Measurements from ENCODE around the gene KLHL35. TPM values are rescaled to one million over a fixed set of nuclear protein-coding genes. Genes with fewer than 3 reads are reported as not detected.
"Not testable (repeated sequence)": the region's sequence is repeated elsewhere in the genome, so short reads cannot be mapped to it uniquely, and the experiment has no call there.

The KLHL35 gene
- total RNA-seq, 1 donor from 2014 or later = 28.5 TPM

DNA sequence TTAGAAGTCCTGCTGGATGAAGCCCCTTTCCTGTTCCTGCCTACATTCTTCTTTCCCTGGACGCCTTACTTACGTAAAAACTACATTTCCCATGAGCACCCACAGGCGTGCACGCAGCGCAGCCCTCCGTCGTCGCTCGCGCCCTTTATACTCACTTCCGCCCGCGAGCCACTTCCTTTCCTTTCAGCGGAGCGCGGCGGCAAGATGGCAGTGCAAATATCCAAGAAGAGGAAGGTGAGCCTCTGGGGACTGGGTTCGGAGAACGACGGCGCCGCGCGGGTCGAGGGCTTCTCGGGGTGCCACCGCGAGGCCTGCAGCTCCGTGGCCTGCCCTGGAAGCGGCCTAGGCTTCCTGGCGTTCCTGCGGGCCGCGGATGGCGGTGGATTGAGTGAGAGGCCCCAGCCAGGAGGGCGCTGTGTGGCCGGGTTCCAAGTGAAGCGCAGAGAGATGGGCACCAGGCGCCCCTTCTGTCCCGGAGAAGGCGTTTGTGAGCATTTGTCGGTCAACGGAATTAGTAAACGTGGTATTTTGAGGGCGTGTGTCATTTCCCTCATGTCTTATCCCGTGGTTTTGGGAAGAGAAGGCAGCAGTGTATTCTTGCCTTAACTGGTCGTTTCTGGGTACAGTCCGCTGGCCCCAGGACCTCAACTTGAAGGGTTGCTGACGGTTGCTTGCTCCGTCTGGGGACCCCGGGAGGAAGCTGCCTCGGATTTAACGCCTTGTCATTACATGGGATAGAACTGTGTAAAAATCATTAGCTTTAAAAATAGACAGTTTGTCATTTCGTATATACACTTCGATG is 33.5 kb downstream of the KLHL35 start, which contains the start of gene RPS3:
Gene RPS3, plus strand, starts transcription at position 175 of the 802 bp plus-strand sequence. Its CDS starts 30 bp downstream, at position 205.
- FAIRE-seq (no peak), DNase-seq (ENCODE audit: low spot score in 2 of 2) (peak; percentile 86 to 88)

DNA sequence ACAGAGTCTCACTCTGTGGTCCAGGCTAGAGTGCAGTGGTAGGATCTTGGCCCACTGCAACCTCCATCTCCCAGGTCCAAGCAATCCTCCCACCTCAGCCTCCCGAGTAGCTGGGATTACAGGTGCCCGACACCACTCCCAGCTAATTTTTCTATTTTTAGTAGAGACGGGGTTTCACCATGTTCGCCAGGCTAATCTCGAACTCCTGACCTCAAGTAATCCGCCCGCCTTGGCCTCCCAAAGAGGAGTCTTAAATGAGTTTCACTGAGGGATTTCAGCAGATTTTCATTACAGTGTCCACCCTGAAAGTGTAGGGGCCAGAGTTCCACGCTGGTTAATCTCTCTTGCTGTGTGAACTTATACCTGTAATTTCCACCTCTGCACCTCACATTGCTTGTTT is 34.1 kb downstream of the KLHL35 start:
- FAIRE-seq = no peak
- no peak for DNase-seq (ENCODE audit: low spot score in 2 of 2)

DNA sequence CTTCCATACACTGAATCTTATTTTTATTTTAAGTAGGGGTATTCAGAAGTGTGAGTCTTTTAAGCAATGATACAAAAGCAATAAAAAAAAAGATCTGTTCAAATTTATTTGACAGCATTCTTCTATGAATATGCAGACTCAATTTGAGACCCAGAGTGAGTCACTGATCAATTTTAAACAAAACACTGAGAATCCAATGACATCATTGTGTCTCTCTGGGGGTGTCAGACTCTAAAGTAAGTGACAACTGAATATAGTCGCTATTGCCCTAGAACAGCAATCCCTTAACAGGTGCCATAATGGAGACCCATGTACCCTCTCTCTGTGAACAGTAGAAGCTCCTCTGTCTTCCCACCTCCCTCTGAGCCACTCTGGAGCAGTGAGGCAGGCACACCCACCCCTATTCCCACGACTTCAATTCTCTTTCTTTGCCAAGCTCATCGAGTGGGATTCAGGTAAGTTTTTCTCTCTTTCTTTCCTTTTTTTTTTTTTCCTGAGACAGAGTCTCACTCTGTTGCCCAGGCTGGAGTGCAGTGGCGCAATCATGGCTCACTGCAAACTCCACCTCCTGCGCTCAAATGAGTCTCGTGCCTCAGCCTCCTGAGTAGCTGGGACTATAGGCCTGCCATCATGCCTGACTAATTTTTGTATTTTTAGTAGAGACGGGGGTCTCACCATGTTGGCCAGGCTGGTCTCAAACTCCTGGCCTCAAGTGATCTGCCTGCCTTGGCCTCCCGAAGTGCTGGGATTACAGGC is 38.7 kb downstream of the KLHL35 start:
- DNase-seq (ENCODE audit: low spot score in 2 of 2) (no peak), FAIRE-seq (no peak)

DNA sequence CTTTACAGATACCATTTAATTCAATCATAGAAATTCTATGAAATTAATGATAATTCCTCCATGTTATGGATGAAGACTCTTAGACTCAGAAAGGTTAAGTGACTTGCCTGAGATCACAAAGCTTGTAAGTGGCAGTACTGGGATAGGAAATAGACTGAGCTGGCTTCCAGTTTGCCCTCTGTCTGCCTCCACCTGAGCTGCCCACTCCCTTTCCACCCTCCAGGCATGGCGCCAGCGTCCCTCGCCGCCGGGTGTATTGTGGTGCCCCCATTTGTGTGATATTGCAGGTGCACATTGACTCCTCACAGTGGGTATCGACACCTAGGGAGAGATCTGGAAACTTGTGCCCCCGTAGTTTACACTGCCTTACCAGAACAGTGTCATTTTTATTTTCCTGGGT is 43.1 kb downstream of the KLHL35 start:
- DNase-seq (ENCODE audit: low spot score in 2 of 2) (no peak), FAIRE-seq (no peak)

DNA sequence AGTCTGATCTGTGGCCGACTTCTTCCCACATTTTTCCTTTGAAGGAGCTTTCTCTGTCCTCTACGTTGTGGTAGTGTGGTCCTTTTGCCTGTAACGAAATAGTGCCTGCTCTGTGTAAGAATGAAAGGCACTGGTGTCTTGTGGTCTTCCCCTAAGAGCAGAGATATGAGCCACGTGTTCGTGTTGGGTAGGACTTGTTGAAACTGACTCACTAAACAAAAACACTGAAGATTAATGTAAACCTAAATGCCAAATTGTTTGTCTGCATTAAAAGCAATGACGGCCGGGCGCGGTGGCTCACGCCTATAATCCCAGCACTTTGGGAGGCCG is 43.8 kb downstream of the KLHL35 start:
- DNase-seq (ENCODE audit: low spot score in 2 of 2) (no peak), FAIRE-seq (no peak)

DNA sequence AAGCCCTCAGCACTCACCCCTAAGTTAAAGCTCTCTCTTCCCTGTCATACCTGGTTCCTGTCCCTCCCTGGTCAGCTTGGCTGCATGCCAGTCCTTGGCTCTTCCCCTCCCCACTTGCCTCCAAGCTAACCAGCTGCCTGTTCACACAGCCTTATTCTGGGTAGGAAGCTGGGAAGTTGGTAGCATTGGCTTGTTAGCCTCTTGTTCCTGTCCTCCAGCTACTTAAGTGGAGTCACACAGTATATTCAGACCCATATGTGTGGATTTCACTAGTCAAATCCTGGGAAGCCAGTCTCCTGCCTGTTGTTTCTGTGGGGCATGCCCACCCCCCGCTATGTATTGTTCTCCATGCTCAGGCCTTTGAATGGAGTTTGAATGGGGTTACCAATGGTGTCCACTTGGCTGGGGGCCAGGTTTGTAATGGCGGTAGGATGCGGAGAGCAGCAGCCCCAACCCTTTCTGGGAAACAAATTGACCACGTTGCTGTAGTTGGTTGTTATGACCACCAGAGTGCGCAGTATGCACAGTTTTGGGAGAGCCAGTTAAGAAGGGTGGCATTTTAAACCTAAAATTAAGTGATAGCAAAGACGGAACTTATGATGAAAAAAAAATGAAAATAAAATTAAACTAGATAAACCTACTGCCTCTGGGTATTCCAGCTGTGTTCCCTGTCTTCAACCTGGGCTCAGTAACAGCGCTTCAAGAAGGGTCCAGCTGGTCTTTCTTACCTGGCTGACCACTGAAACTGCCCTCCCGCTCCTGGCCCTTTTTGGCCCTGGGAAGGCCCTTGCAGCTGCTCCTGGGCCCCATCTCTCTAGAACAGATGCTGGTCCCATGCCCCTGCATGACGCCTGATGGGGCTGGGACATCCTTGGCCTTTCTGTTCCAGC is 44.4 kb downstream of the KLHL35 start:
- DNase-seq (ENCODE audit: low spot score in 2 of 2) (peak; percentile 56 to 75), FAIRE-seq (no peak)

DNA sequence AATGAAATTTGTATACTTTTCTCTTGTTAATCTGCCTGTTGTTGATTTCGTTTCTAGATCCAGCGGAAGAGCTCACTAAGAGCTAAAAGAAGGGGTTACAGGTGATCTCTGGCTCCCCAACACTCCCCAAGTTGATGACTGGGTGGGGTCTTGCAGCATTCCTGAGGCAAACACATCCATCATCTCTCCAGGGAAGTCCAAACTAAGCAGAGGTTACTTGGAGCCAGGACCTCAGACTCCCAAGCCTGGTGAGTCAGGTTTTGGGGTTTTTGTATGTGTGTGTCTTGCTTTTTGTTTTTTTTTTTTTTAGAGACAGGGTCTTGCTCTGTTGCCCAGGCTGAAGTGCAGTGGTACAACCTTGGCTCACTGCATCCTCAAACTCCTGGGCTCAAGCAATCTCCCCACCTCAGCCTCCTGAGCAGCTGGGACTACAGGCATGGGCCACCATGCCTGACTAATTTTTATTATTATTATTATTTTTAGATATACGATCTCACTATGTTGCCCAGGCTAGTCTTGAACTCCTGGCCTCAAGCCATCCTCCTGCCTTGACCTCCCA is 45.2 kb downstream of the KLHL35 start:
- no peak for FAIRE-seq

DNA sequence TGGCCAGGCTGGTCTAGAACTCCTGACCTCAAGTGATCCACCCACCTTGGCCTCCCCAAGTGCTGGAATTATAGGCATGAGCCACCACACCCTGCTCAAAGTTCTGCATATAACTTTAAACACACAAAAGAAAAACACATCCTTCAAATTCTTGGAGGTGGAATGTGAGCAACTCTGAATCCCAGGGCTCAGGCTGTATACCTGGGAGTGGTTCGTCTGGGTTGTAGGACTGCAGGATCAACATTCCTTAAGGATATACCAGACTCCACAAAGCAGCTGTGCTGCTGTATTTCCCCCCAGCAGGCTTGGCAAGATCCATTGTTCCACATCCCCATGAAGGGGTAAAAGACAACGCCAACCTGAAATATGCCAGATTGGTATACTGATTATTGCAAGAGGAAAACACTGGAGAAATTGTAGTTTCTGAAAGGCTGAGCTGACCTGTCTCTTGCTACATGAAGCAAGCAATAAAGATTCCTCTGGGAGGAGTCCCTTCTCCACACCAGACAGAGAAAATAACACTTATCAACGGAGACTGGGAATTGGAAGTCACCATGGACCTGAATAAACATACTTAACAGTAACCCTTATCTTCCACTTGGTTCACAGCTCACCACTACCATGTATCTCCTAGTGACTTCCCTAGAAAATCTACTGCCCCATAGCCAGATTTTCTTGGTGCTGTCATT is 45.9 kb downstream of the KLHL35 start:
- FAIRE-seq = no peak

More for the DNA sequence above, 45.2 kb downstream of the KLHL35 start:
- DNase-seq (ENCODE audit: low spot score in 2 of 2) = no peak

DNA sequence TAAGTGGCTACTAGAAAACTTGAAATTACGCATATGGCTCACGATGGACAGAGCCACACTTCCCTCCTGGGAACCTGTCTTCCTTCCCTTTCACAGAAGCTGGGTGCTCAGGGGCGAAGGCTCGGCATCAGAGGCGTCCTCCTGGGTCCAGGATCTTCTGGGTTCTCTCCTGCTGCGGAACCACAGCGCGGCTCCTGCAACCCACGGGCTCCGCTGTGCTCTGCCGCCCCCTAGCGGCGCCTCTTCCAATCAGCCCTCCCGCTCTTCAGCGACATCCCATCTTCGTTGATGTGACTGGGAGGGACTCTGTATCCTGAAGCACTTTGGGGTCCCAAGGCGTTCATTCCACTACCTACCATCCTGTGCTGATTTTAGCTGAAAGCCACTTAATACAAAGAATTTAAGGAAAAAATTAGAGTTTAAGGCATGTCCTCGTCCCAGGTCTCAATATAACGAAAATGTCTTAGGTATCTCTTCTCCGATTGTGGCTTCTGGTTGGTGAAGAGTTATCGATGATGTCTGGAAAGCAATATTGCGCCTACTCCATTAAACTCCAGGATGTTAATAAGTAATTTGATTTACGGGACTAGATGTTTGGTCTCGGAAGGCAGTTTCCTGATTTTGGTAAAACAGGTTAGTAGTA is 48.4 kb downstream of the KLHL35 start:
- peak; percentile 80 to 86 for DNase-seq (ENCODE audit: low spot score in 2 of 2)
- FAIRE-seq = no peak

More for the DNA sequence above, 45.9 kb downstream of the KLHL35 start:
- no peak for DNase-seq (ENCODE audit: low spot score in 2 of 2)

DNA sequence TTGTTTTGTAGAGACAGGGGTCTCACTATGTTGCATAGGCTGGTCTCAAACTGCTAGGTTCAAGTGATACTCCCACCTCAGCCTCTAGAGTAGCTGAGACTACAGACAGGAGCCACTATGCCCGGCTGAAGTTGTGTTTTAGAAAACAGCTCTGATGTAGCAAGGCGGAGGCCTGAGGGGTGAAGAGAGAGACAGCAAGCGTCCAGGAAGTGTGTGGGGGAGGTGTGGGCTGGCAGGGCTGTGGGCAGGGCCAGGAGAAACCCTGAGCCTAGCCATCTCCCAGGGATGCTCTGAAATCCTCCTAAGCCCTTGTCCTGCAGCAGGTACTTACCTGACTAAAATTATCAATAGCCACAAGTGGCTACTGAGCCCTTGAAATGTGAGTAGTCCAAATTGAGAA is 49.8 kb downstream of the KLHL35 start:
- DNase-seq (ENCODE audit: low spot score in 2 of 2) (no peak), FAIRE-seq (no peak)

DNA sequence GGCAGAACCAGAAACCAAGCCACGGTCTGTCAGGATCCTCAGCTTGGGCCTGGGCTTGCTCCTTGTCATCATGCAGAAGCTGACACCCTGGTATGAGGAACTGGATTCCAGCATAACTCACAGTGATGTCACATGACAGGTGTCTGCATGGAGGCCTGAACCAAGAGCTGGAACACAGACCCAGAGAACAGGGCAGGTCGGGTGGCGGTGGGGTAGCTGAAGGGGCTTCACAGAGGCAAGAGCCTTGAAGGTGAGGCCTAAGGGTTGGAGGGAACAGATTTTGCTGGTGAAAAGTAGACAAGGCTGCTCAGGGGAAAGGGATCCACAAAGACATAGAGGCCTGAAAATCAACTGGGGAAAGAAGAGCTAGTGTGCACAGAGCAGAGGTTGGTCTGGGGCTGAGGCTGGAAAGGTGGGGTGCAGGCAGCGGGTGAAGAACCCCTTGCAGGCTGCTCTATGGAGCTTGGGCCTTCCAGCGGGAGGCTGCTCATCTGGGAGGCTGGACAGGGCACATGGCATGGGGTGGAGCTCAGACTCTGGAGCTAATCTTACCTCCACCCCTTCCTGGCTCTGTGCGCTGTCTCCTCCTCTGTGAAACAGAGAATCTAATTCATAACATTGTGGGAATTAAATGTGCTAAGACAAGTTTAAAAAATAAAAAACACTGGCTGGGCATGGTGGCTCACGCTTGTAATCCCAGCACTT is 52.1 kb downstream of the KLHL35 start:
- DNase-seq (ENCODE audit: low spot score in 2 of 2) = no peak
- no peak for FAIRE-seq

DNA sequence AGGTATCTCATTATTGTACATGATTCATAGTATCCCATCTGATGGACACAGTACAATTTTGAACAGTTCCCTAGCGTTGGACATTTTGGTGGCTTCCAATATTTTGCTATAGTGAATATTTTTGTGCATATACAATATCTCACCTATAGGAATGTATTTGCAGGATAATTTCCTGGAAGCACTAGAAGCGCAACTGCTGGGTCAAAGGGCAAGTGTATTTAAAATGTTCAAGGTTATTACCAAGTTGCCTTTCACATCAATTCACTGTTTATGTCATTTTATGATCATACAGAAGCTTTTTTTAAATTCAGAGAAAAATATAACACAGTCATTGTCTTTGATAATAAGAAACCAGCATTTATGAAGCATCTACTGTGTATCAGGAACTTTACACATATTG is 52.8 kb downstream of the KLHL35 start:
- no peak for DNase-seq (ENCODE audit: low spot score in 2 of 2)
- no peak for FAIRE-seq

DNA sequence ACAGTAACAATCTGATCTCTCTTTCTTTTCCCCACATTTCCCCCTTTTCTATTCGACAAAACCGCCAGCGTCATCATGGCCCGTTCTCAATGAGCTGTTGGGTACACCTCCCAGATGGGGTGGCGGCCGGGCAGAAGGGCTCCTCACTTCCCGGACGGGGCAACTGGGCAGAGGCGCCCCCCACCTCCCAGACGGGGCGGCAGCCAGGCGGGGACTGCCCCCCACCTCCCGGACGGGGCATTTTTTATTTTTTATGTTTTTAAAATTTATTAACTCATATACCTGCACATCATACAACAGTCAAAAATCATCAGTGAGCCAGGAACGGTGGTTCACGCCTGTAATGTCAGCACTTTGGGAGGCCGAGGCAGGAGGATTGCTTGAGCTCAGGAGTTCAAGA is 54.2 kb downstream of the KLHL35 start:
- not testable (repeated sequence) for DNase-seq (ENCODE audit: low spot score in 2 of 2)

DNA sequence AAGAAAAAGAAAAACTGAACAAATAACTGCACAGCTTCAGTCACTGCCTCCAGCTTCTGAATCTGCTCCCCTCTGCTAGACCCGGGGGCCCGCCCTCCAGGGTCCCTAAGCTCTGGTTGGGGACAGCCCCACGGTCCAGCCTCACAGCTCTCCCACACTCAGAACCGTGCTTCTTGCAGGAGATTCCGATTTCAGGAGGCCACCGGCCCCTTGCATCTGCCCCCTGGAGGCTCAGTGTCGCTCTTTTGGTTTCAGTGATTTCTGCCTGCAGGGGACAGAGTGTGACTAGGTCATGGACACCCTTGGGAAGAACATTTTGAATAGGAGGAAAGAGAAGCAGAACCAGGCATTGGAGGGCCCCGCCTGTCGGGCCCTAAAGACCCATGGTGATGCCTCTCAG is 56.8 kb downstream of the KLHL35 start:
- no peak for FAIRE-seq
- DNase-seq (ENCODE audit: low spot score in 2 of 2) = no peak

More for the DNA sequence above, 54.2 kb downstream of the KLHL35 start:
- not testable (repeated sequence) for FAIRE-seq

DNA sequence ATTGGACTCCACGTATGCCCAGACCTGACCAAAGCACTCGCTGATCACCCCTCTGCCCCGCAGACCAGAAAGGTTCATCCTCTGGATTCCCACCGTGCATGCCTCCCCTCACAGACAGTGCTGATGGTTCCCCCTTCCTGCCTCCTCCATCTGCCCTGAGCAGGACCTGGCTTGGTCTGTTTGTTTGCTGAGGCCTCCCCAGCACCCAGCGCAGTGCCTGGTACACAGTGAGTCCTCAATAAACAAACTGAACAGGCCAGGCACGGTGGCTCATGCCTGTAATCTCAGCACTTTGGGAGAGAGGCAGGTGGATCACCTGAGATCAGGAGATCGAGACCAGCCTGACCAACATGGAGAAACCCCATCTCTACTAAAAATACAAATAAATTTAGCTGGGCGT is 57.4 kb downstream of the KLHL35 start:
- DNase-seq (ENCODE audit: low spot score in 2 of 2) (no peak), FAIRE-seq (no peak)

DNA sequence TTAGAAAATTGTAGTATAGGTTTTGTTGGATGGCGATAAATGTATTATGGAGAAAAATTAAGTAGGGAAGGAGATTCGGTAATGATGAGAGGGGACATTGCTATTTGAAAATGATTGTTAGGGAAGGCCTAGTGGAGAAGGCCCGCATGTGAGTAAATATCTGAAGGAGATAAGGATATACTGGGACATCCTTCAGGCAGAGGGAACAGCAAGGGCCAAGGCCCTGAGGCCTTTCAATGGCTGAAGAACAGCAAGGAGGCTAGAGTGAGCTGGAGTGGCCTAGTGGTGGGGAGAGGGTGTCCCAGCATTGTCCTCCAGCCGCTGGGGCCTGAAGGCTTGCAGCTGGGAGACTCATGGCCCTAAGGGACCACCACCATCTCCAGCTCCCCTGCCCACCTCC is 58.4 kb downstream of the KLHL35 start:
- FAIRE-seq = no peak
- DNase-seq (ENCODE audit: low spot score in 2 of 2) = no peak

DNA sequence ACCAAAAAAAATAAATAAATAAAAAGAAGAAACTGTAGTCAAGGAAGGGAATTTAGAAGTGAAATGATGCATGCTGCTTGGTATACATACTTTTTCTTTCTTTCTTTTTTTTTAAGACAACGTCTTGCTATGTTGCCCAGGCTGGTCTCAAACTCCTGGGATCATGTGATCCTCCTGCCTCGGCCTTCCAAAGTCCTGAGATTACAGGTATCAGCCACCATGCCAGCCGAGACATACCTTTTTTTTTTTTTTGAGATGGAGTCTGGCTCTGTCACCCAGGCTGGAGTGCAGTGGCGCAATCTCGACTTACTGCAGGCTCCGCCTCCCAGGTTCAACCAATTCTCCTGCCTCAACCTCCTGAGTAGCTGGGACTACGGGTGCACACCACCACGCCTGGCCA is 59.8 kb downstream of the KLHL35 start:
- no peak for DNase-seq (ENCODE audit: low spot score in 2 of 2)
- FAIRE-seq = no peak
